Kasumi-1 (cell line): ENCODE measurements around the gene CDC73.
"Not testable (repeated sequence)": the region's sequence is repeated elsewhere in the genome, so short reads cannot be mapped to it uniquely, and the experiment has no call there.

Experiments used
- DNase-seq, 2 experiments: peaks; one replicate each; lab custom pipeline; 2025; lab: John Stamatoyannopoulos, UW

Gene CDC73

GRCh38 chr1:193288548-193289080 lies 166.8 kb downstream of the CDC73 start:
- not testable (repeated sequence) for DNase-seq

GRCh38 chr1:193293726-193294125 lies 171.9 kb downstream of the CDC73 start:
- no peak for DNase-seq

DNA sequence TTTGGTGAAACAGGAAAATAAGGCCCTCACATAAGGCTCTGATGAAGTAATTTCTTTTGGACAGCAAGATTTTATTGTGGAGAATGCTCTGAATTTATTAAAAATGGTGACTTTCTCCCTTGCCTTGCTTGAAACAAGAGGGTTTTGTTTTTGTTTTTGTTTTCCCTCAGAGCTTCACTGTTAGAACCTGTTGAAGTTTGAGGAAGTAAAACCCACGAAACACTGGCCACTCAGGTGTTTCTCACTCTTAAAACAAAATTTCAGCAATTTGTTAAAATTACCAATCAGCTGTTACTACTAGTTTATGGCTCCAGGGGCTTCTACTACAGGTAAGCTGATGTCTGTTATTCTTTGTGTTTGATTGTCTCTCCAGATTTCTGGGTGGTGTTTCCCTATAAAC lies 177.2 kb downstream of the CDC73 start:
- no peak for DNase-seq

DNA sequence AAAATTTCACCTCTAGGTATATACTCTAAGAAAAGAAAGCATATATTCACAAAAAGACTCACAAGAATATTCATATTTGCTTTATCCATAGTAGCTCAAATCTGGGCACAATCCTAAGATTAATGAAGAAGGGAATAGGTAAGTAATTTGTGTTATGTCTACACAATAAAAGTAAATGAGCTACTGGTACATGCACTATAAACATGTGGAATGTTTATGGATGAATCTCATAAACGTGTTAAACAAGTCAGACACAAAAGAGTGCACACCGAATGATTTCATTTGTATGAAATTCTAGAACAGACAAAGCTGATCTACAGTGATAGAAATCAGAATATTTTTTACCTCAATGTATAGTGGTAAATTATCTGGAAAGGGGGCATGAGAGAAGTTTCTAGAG lies 179.9 kb downstream of the CDC73 start:
- DNase-seq, result no peak

DNA sequence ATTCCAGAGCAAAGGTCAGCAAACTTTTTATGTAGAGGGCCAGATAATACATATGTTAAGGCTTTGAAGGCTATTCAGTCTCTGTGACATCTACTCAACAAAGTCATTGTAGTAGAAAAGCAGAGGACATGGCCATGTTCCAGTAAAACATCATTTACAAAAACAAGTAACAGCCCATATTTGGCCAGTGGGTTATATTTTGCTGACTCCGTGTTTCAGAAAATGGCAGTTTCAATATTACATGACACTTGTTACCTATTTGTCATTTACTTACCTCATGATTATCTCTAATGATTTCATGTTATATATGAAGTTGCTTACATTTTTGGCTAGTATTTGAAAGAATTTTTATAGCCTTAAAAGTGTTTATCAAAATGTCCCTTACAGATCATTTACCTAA lies 182.0 kb downstream of the CDC73 start:
- DNase-seq, result no peak
